AG10803 (cell line): ENCODE results near the gene GREB1L.

ENCODE experiments used
- DNase-seq: peaks from one replicate; pipeline ENCODE4 v3.0.0; 2010; ENCODE audit warnings: low read depth
- H3K4me3 ChIP-seq: 2 replicates; pipeline ENCODE4 v1.5.1; 2011; ENCODE audit warnings: mild to moderate bottlenecking, low read length, control low read depth
- CTCF ChIP-seq: conservative IDR thresholded peaks from 2 replicates; pipeline ENCODE4 v1.5.1; 2011; ENCODE audit warnings: mild to moderate bottlenecking, low read length, control low read depth, inconsistent platforms

Gene GREB1L

GRCh38 chr18:21383031-21383430 is 141.0 kb downstream of the GREB1L start:
- no peak for DNase-seq
- no peak overlapping the region for H3K4me3 ChIP-seq
- TF ChIP-seq CTCF, result no peak

DNA sequence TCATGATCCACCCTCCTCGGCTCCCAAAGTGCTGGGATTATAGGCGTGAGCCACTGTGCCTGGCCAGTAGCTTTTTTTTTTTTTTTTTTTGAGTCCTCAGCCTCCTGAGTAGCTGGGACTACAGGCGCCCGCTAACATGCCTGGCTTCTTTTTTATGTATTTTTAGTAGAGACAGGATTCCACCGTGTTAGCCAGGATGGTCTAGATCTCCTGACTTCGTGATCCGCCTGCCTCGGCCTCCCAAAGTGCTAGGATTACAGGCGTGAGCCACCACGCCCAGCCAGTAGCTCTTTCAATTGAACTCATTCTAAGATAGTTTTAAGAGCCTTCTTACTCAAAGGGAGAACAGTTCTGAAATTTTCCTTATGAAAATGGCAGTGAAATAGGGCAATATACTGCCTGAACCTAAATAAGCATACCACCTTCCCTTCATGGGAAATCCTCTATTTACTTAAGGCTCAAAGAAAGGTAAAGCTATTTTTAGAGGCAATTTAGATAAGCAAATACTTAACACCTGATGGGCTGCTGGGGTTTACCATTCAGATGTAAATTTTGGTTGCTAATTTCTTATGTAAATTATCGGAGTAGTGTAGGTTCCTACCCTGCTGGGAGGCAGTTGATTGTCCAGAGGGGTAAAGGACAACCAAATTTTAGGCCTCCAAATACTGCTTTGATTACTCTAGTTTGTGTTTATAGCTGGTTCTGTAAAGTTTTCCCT is 144.7 kb downstream of the GREB1L start:
- TF ChIP-seq CTCF, result no peak
- no peak overlapping the region for H3K4me3 ChIP-seq
- no peak for DNase-seq

- no peak for TF ChIP-seq CTCF
- DNase-seq, result no peak
- H3K4me3 ChIP-seq, result no peak overlapping the region
Observed at GRCh38 chr18:21387886-21388285, 145.9 kb downstream of the GREB1L start.

DNA sequence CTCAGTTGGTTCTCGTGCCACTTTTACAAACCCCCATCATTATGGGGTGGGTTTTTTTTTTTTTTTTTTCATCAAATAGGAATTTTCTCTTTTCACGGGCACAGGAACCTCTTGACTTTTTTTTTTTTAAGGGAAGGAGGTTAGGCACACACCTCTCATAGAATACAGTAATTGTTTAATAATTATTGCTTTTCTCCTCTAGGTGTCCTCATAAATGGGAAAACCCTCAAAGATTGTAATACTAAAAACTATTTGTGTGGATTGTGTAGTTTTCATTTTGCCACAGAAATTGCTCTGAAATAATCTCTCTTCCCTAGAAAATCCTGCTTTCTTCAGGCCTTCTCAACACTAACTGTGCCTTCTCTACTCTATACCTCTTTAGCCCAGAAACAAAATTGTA is 147.3 kb downstream of the GREB1L start:
- peak; percentile 24 for TF ChIP-seq CTCF
- no peak overlapping the region for H3K4me3 ChIP-seq
- DNase-seq, result no peak

GRCh38 chr18:21389903-21390302 is 147.9 kb downstream of the GREB1L start:
- H3K4me3 ChIP-seq, result no peak overlapping the region
- TF ChIP-seq CTCF, result no peak
- DNase-seq, result no peak

- peak; percentile 41 for DNase-seq
- no peak for TF ChIP-seq CTCF
Observed at GRCh38 chr18:21391074-21391673, 149.1 kb downstream of the GREB1L start.

DNA sequence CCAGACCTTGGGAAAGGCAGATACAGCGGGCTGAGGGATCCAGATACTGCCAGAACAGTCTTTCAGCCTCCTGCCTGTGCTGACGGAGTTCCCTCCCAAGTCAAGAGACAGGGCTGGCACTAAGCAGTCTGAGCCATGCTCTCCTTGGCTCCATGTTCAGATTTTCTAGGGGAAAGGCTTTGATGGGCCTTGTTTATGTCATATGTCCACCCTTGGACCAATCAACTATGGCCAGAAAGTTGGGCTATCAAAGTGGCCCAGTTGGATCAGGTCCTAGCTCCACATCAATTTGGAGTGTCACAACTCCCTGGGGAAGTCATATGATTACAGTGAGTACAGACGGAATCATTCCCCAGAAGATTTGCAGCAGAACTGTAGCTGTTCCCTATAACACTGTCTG is 152.0 kb downstream of the GREB1L start:
- no peak for TF ChIP-seq CTCF
- no peak for DNase-seq

More at GRCh38 chr18:21391074-21391673, 149.1 kb downstream of the GREB1L start:
- no peak overlapping the region for H3K4me3 ChIP-seq

More for the DNA sequence above, 152.0 kb downstream of the GREB1L start:
- H3K4me3 ChIP-seq, result no peak overlapping the region
